SK-N-DZ (cell line): ENCODE results near the gene HOXA10.

Experiments used
- DNase-seq: peaks from one replicate; pipeline ENCODE4 v3.0.0-alpha.2; 2015; ENCODE audit warnings: low spot score

The HOXA10 gene

DNA sequence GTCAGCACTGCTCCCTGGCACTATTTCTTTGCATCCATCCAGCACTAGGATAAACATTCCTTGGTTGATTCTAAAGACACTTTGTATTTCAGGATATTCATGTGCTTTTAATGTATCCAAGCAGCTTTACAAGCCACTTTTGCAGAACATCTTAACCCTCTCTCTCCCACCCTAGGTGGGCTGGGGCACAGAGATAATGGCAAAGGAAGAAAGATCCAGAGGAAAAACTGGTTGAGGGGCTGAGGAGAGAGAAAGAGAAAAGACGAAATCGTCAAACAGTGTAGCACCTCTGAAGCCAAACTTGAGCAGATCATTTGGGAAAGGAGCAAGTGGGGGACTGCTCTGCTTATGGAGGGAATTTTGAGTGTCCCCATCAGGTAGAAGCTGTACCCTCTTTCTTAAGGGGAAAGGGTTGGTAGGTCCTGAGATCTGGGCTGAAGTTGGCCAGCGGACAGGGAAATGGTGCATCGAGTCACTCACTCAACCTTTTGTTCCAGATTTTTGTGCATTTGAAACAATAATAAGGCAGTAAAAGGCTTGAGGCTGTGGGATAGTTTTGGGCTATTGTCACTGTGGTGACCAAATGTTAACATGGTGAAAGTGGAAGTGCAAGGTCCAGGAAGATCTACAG is 30.0 kb upstream of the HOXA10 start:
- DNase-seq: no peak

GRCh38 chr7:27203365-27203953 is 29.3 kb upstream of the HOXA10 start:
- DNase-seq: no peak

DNA sequence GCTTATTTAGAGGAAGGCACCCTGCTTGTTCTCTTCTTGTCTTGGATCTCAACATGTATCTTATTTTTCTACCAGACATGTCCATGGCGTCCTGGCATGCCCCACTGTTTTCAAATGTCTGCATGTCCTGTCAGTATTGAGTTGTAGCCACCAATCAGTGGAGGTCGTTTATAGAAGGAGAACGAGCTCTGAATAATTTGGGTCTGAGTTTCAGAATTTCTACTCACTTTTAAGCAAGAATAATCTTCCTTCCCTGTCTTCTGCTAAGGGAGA is 28.7 kb upstream of the HOXA10 start:
- DNase-seq: no peak

DNA sequence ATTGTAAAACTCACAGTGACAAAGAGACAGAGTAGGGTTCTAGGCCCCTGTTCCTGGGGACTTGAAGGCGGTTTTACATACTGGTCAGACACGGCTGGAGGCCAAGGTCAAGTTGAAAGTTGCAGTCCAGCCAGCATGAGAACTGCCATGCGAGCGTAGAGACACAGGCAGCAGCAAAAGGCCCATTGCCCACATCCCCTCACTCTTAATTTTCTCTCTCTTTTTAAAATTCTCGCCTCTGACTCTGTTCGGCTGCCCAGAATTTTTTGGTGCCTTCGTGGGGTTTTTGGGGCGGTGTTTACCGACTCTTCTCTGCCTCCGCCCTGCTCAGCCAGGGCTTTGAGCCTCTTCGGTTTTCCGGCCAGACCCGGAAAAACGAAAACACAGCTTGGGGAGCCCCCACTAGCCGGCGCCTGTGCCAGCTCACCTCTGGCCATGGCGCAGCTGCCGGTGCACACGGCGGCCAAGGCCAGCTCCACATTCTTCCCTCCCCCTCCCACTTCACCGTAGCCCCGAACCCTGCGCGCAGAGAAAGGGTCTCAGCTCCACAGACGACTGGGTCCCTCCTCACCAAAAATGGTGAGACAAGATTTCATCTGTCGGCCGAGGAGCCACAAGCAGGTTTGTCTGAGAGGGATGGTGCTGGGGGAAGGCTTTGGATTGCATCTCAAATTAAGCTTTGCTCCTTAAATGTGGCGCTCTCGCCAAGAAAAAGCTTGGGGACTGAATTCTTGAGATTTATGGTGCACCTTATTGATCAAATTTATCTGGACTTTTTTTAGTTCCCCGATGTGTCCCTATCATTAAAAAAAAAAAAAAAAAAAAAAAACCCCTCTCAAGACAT is 28.1 kb upstream of the HOXA10 start:
- DNase-seq: no peak

DNA sequence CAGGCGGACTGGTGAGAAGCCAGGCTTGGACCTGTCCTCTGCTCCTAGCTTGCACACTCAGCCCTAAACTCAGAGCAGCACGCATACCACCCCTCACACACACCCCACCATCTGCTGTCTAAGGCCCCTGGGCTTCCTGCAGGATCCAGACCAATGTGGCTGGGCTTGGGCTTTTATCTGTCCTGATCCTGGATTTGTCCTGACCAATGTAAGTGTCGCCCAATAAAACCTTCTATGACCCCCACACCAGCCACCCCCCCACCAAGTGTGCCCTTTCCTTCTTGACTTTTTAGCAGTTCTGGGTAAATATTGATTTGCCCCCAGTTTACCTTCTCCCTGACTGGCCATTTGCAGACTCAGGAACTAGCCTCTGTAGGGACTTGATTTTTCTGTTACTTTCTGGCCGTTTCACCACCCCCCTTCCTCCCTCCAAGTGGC is 27.5 kb upstream of the HOXA10 start:
- DNase-seq: no peak

GRCh38 chr7:27200761-27201579 is 26.9 kb upstream of the HOXA10 start:
- DNase-seq: no peak

GRCh38 chr7:27199849-27200760 is 26.0 kb upstream of the HOXA10 start, which contains the start of gene HOXA13:
HOXA13 (minus strand) TSS chr7:27200091; CDS start chr7:27200077, 14 bp downstream.
- DNase-seq: peak; percentile 52

DNA sequence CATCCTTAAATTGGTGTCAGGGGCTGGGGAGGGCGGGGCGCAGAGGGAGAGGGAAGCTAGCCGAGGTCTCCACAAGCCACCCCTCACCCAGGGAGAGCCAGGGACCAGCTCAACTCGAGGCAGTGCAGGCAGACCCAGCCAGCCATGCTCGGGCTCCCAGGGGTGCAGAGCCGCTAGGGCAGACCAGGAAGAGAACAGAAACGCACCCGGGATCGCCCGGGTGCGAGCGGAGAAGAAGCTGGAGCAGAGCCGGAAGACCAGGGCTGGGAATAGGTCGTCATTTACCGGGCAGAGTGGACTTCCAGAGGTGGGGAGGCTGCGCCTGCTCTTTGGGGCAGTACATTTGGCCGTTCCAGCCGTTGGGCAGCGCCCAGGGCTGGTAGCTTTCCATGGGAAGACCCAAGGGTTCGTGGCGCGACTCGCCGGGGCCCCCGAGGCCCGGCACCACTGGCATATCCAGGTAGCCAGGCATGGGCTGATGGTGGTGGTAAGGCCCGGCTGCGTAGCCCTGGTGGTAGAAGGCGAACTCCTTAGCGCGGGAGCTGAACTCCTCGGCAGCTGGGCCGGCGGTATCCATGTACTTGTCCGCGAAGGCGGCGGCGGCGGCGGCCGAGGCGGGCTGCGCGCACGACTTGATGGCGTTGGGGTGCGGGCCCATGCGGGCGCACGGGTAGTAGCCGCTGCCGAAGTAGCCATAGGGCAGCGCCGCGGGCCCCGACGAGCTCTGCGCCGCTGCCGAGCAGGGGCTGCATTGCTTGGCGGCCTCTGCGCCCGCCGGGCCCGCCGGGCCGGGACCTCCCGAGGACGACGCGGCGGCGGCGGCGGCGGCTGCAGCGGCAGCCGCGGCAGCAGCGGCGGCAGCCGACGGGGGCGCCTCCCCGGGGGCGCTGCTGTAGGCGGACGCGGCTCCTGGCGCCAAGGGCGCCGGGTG is 25.0 kb upstream of the HOXA10 start:
- no peak for DNase-seq

DNA sequence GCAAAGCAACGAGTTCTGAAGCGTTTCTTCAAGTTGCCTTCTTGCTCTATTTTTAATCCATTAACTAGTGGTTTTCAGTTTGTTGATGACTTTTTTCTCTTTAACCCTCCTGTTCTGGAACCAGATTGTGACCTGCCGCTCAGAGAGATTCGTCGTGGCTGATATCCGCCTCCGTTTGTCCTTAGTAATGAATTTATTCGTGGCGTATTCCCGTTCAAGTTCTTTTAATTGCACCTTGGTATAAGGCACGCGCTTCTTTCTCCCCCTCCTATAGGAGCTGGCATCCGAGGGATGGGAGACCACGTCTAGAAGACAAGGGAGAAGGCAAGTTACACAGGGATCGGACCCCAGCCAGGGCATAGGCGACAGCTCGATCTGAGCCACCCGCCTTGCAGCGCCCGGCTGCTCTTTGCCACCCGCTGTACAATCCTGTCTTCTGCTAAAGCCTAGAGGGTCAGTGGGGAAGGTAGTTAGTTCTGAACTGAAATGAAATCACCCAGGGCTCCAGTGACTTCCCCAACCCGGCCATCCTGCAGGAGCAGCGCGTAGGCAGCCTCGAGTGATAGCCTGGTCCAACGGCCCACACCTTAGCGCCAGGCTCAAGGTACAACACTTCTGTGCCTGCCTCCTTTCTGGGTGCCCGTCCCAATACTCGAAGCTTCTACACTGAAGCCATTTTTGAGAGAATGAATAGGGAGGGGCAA is 24.2 kb upstream of the HOXA10 start:
- DNase-seq: no peak

- no peak for DNase-seq
These were observed 23.3 kb upstream of the HOXA10 start for GRCh38 chr7:27197137-27198042.

- DNase-seq: peak; percentile 77
These were observed 22.2 kb upstream of the HOXA10 start for GRCh38 chr7:27196287-27196767.

DNA sequence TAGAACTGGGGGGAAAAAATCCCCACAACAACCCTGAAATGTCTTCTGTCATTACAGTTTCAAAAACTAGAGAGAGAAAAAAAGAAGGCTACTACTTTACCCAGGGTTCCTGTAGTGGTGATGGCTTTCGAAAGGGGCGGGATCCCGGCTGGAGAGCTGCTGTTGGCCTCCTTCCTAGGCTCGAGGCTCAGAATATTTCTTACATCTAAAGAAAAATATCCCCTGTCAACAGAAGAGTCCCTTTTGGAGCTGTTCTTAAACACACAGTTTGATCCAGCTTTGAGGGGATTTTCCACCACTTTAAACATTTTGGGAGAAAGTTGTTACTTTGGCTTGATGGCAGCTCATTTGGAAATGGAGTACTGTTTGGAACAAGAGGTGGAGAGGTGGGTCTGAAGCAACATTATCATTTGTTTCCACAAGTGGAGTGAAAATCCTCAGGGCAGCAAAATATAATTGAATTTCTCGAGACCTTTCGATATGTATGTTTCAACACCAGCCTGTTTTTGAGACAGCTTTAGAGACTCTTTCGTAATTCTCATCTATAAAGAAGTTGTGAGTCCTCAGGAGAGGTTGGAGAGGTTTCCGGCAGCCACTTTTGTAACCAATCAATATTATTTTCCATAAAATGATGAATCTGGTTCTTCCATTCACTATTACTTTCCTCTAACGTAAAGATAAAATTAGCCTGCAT is 20.7 kb upstream of the HOXA10 start:
- DNase-seq: no peak

DNA sequence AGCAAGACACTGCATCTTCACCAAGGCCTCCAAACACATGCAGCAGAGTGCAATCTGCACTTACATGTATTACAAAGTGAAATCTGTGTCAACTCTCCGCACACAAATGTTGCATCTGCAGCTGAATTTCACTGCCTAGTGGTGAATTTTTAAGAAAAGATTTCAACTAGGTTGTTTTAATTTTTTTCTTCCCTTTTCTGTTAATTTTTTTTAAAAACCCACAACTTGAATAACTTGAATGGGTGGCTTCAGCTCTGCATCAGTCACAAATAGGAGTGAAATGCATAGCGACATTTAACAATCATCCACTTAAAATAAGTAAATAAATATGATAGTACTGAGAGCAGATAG is 19.9 kb upstream of the HOXA10 start:
- no peak for DNase-seq

DNA sequence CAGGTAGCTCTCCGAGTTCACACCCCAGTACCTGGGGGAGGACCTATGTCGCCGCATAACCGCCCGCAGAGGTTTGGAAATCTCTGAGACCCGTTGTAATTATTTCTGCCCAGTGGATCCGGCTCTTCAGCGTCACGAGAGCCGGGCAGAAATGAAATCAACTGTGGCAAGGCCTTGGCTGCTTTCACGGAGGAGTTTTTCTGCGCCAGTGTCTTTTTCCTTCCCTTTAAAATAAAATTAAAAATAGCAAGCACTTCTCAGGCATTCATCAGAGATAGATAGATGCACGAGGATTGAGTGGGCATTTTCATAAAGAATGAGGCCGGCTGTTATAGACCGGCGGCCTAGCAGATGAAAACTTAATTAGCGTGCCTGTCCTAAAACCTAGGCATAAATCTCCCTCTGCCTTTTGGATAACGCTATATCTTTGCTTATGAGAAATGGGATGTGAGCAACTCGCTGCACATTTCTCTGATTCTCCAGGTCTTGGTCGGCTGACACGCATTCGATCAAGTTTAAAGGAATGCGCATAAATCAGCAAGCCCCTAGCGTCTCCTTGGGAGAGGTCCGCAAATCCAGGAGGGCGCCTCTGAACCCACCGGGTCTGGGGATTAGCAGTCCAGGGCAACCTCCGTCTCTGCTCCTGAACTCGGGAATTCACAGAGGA is 19.3 kb upstream of the HOXA10 start:
- DNase-seq: no peak

- no peak for DNase-seq
These were observed 18.6 kb upstream of the HOXA10 start for GRCh38 chr7:27192546-27193334.
